CD1c-positive myeloid dendritic cell (primary cell): ENCODE measurements around the gene ZBTB47.

Experiments used
- DNase-seq: peaks from one replicate; pipeline ENCODE4 v3.0.0-alpha.2; 2016; ENCODE audit errors: extremely low spot score

ZBTB47 gene

GRCh38 chr3:42712688-42713372, 59.3 kb downstream of the ZBTB47 start:
- no peak for DNase-seq

GRCh38 chr3:42713747-42714146, 60.2 kb downstream of the ZBTB47 start:
- no peak for DNase-seq

- no peak for DNase-seq
Observed at GRCh38 chr3:42714171-42714852, 60.8 kb downstream of the ZBTB47 start.
